ENCODE measurements around the gene PBX1. TPM values are rescaled to one million over a fixed set of nuclear protein-coding genes. Genes with fewer than 3 reads are reported as not detected.

The PBX1 gene
- total RNA-seq, 2 donors from 2014 or later, result 59.9 to 79.2 TPM

DNA sequence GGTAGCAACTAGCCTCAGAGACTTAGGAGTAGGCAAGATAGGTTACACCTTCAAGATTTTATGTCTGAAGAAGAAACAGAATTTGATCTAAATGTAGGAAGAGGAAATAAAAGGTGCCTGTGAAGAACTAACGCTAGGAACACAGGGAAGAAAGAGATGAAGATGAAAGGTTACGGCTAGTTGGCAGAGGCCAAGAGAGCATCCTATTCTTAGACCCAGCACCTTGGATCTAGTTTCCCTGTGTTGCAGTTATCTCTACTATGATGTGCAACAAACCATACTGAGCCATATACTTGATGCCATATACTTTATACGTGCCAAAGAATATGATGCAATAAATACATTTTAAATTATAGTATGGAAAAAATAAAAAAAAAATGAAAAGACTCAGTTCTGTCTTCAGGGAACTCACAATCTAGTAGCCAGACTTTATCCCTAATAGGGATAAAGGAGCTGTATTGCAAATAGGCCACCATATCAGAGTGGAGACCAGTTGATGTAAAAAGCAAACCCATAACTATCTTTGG, 181.1 kb downstream of the PBX1 start:
- Mint-ChIP-seq H3K36me3 (ENCODE audit: low read depth) (no peaks in the 10 kb centered on the region), H3K27ac (no peak overlapping the region), H3K4me1 (peaks cover 22% of the 10 kb centered on the region), H3K27me3 (ENCODE audit: insufficient read depth) (no peaks in the 10 kb centered on the region), H3K4me3 (no peak overlapping the region), H3K9me3 (no peaks in the 10 kb centered on the region)
- DNase-seq, result no peak
- no peaks in the 10 kb centered on the region for H3K27me3 ChIP-seq (ENCODE audit: control insufficient read depth, insufficient read depth, low read length, poor library complexity, severe bottlenecking)
- 97 to 100% methylated on average over 2 of the region's 3 CpGs for WGBS, 2 experiments (ENCODE audit: insufficient coverage in 1 of 2, insufficient read length in 1 of 2)
- no peak overlapping the region for H3K9ac ChIP-seq (ENCODE audit: extremely low read depth, low read length, poor library complexity, severe bottlenecking)
- no peak overlapping the region for H3K27ac ChIP-seq (ENCODE audit: low read depth, low read length)
- H3K9me3 ChIP-seq (ENCODE audit: control insufficient read depth, low read length), result no peaks in the 10 kb centered on the region
- peaks cover 5% of the 10 kb centered on the region for H3K4me1 ChIP-seq (ENCODE audit: control insufficient read depth, insufficient read depth, low read length)
- no peak overlapping the region for H3K4me3 ChIP-seq (ENCODE audit: low read length)
- TF ChIP-seq, protein P1, sequence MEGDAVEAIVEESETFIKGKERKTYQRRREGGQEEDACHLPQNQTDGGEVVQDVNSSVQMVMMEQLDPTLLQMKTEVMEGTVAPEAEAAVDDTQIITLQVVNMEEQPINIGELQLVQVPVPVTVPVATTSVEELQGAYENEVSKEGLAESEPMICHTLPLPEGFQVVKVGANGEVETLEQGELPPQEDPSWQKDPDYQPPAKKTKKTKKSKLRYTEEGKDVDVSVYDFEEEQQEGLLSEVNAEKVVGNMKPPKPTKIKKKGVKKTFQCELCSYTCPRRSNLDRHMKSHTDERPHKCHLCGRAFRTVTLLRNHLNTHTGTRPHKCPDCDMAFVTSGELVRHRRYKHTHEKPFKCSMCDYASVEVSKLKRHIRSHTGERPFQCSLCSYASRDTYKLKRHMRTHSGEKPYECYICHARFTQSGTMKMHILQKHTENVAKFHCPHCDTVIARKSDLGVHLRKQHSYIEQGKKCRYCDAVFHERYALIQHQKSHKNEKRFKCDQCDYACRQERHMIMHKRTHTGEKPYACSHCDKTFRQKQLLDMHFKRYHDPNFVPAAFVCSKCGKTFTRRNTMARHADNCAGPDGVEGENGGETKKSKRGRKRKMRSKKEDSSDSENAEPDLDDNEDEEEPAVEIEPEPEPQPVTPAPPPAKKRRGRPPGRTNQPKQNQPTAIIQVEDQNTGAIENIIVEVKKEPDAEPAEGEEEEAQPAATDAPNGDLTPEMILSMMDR (conservative IDR thresholded peaks at IDR 0.05), result no peak
- H3K36me3 ChIP-seq (ENCODE audit: control insufficient read depth, insufficient read depth, low read length), result no peaks in the 10 kb centered on the region

DNA sequence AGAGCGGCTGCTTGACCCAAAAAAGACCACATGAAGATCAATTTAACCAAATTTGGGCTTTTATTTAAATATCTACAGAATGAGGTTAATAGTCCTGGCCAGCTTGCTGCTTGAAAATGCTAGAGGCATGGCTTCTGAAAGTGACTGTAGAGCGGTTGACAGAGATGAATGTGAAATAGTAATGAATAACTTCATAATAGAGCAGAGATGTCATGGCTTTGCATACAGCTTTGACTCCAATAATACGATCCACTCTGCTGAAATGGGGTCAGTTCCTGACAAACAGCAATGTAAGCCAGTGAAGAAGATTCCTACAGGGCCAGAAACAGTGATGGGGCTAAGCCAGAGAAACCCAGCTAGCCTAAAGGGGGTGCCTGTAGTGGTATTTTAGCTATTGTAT, 183.8 kb downstream of the PBX1 start:
- no peaks in the 10 kb centered on the region for H3K36me3 Mint-ChIP-seq (ENCODE audit: low read depth)
- no peak overlapping the region for H3K27ac Mint-ChIP-seq
- WGBS, 2 experiments (ENCODE audit: insufficient coverage in 1 of 2, insufficient read length in 1 of 2), result 95 to 100% methylated on average over 2 to 3 of the region's 3 CpGs

DNA sequence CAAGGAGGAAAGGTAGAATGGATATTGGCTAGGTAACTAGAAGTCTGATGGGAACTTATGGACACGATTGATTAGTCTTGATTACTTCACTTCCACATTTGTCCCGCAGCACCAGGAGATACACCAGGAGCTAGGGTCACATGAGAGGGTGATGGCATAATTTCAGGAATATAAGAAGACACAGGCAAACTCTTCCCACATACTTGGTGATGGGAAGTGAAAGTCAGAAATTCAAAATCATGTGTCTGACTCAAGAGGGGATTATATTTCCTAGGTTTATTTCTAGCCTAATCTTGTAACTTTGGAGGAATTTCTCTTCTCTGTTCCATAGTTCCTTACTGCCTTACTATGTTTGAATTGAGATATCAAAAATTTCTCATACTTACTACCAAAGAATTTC, 185.0 kb downstream of the PBX1 start:
- Histone ChIP-seq H3K27me3 (ENCODE audit: control insufficient read depth, insufficient read depth, low read length, poor library complexity, severe bottlenecking) (no peaks in the 10 kb centered on the region), H3K9me3 (ENCODE audit: control insufficient read depth, low read length) (no peaks in the 10 kb centered on the region), H3K36me3 (ENCODE audit: control insufficient read depth, insufficient read depth, low read length) (no peaks in the 10 kb centered on the region), H3K9ac (ENCODE audit: extremely low read depth, low read length, poor library complexity, severe bottlenecking) (no peak overlapping the region), H3K4me3 (ENCODE audit: low read length) (no peak overlapping the region), H3K4me1 (ENCODE audit: control insufficient read depth, insufficient read depth, low read length) (peaks cover 16% of the 10 kb centered on the region), H3K27ac (ENCODE audit: low read depth, low read length) (no peak overlapping the region)
- Mint-ChIP-seq H3K4me3 (no peak overlapping the region), H3K27ac (no peak overlapping the region), H3K9me3 (no peaks in the 10 kb centered on the region), H3K27me3 (ENCODE audit: insufficient read depth) (no peaks in the 10 kb centered on the region), H3K36me3 (ENCODE audit: low read depth) (no peaks in the 10 kb centered on the region), H3K4me1 (peaks cover 28% of the 10 kb centered on the region)
- DNase-seq, result no peak
- WGBS, 2 experiments (ENCODE audit: insufficient coverage in 1 of 2, insufficient read length in 1 of 2), result 86 to 100% methylated on average over 1 to 2 of the region's 2 CpGs
- TF ChIP-seq, protein P1 (conservative IDR thresholded peaks at IDR 0.05), result no peak

More for the DNA sequence above, 183.8 kb downstream of the PBX1 start:
- TF ChIP-seq, protein P1 (conservative IDR thresholded peaks at IDR 0.05), result no peak
- Mint-ChIP-seq H3K4me1 (peaks cover 18% of the 10 kb centered on the region), H3K4me3 (no peak overlapping the region), H3K9me3 (no peaks in the 10 kb centered on the region), H3K27me3 (ENCODE audit: insufficient read depth) (no peaks in the 10 kb centered on the region)
- H3K4me3 ChIP-seq (ENCODE audit: low read length), result no peak overlapping the region
- no peaks in the 10 kb centered on the region for H3K27me3 ChIP-seq (ENCODE audit: control insufficient read depth, insufficient read depth, low read length, poor library complexity, severe bottlenecking)
- no peak overlapping the region for H3K27ac ChIP-seq (ENCODE audit: low read depth, low read length)
- H3K36me3 ChIP-seq (ENCODE audit: control insufficient read depth, insufficient read depth, low read length), result no peaks in the 10 kb centered on the region
- H3K9me3 ChIP-seq (ENCODE audit: control insufficient read depth, low read length), result no peaks in the 10 kb centered on the region
- H3K9ac ChIP-seq (ENCODE audit: extremely low read depth, low read length, poor library complexity, severe bottlenecking), result no peak overlapping the region
- no peak for DNase-seq
- H3K4me1 ChIP-seq (ENCODE audit: control insufficient read depth, insufficient read depth, low read length), result peaks cover 9% of the 10 kb centered on the region

Measured in endodermal cell (in vitro differentiated cells).